H1 (cell line): ENCODE data around the gene CD7. TPM values are rescaled to one million over a fixed set of nuclear protein-coding genes. Genes with fewer than 3 reads are reported as not detected.

ENCODE experiments used
- CREB1 ChIP-seq: IDR thresholded peaks from 2 replicates; pipeline ENCODE4 v1.6.1; 2012; ENCODE audit warnings: inconsistent platforms
- EGR1 ChIP-seq: IDR thresholded peaks from 2 replicates; pipeline ENCODE4 v1.6.1; 2011; ENCODE audit warnings: low read depth, low read length, borderline replicate concordance
- EZH2 ChIP-seq: fragments of 200-600 bp; sonication (generic); IDR thresholded peaks from 2 replicates; pipeline ENCODE4 v1.7.1; 2012; ENCODE audit warnings: low read depth, mild to moderate bottlenecking, moderate library complexity, low read length, inconsistent platforms; ENCODE audit not compliant: severe bottlenecking
- GABPA ChIP-seq: IDR thresholded peaks from 2 replicates; pipeline ENCODE4 v1.6.1; 2011; ENCODE audit warnings: mild to moderate bottlenecking, low read length, moderate library complexity, borderline replicate concordance; ENCODE audit not compliant: insufficient read depth
- NANOG ChIP-seq: IDR thresholded peaks from 2 replicates; pipeline ENCODE4 v1.6.1; 2011; ENCODE audit warnings: low read length, low read depth, mild to moderate bottlenecking, inconsistent platforms; ENCODE audit not compliant: insufficient read depth, poor library complexity, severe bottlenecking
- PHF8 ChIP-seq: fragments of 200-600 bp; sonication (generic); conservative IDR thresholded peaks from 2 replicates; pipeline ENCODE4 v1.7.1; 2012; ENCODE audit warnings: low read depth, mild to moderate bottlenecking, inconsistent platforms, low read length, moderate library complexity
- POLR2A ChIP-seq, 2 experiments: IDR thresholded peaks; 1 replicate in 1 of 2; 2 replicates in 1 of 2; pipeline ENCODE4 v1.6.1; 2011; ENCODE audit warnings: low read depth in 2 of 2, low read length in 2 of 2, mild to moderate bottlenecking in 2 of 2; ENCODE audit errors: control extremely low read depth in 1 of 2
- POU5F1 ChIP-seq: IDR thresholded peaks from 2 replicates; pipeline ENCODE4 v1.6.1; 2011; ENCODE audit warnings: low read depth, mild to moderate bottlenecking, low read length, moderate library complexity
- RBBP5 ChIP-seq: IDR thresholded peaks from 2 replicates; pipeline ENCODE4 v1.7.1; 2012; ENCODE audit warnings: low read depth, mild to moderate bottlenecking, inconsistent platforms, low read length, moderate library complexity, borderline replicate concordance
- SP1 ChIP-seq: IDR thresholded peaks from 2 replicates; pipeline ENCODE4 v1.6.1; 2011; ENCODE audit warnings: low read depth, low read length
- SUZ12 ChIP-seq: fragments of 200-600 bp; sonication (generic); IDR thresholded peaks from 2 replicates; pipeline ENCODE4 v1.6.1; 2012; ENCODE audit warnings: mild to moderate bottlenecking, inconsistent platforms, low read length, moderate library complexity, mixed read lengths
- YY1 ChIP-seq: IDR thresholded peaks from 2 replicates; pipeline ENCODE4 v1.6.1; 2011; ENCODE audit warnings: low read depth, mild to moderate bottlenecking, low read length
- polyA plus RNA-seq, 7 experiments: library from polyadenylated mRNA; depleted of rRNA in 3 of 7; stranded (reverse) in 5 of 7; unstranded in 2 of 7; fragments of >200 nt in 5 of 7; fragments of 200-250 nt in 2 of 7; gene quantifications; 1 replicate in 5 of 7; 2 replicates in 1 of 7; 4 replicates in 1 of 7; pipeline versions ENCODE4 v1.2.1 to v1.2.3, GENCODE V29; 2011 to 2013; ENCODE audit warnings: missing spikeins in 2 of 7, mixed read lengths in 2 of 7
- total RNA-seq: library from RNA; stranded (reverse); fragmentation: NEBNext Ultra II Directional; extraction: Animal tissue kit (Norgen Biotek cat#: 25700); gene quantifications from 2 replicates; pipeline ENCODE4 v1.2.1, GENCODE V29; 2021
- TF ChIP-seq, protein P1 (sequence below): IDR thresholded peaks from 2 replicates; pipeline ENCODE4 v1.6.1; 2012; ENCODE audit warnings: inconsistent platforms

The CD7 gene
- total and polyA plus RNA-seq, 2 of the 8 experiments (the other 6 are each of a cell fraction or from before 2014, with no cell fraction given): 0.83 to 0.86 TPM

DNA sequence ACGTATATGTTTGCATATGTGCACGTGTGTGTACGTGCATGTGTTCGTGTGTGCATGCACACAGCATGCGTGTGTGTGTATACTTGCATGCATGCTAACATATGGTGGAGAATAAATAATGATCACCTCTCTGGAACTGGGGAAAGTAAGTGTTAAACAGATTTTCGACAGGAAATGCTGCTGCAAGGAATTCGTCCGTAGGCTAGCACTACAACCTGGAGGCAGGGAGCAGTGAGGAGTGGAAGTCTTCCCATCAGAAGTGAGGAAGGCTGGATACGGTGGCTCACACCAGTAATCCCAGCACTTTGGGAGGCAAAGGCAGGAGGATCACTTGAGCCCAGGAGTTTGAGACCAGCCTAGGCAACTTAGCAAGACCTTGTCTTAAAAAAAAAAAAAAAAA is 39.1 kb downstream of the CD7 start (continued):
- no peak for TF ChIP-seq EGR1
- TF ChIP-seq POU5F1: no peak
- TF ChIP-seq, protein P1, sequence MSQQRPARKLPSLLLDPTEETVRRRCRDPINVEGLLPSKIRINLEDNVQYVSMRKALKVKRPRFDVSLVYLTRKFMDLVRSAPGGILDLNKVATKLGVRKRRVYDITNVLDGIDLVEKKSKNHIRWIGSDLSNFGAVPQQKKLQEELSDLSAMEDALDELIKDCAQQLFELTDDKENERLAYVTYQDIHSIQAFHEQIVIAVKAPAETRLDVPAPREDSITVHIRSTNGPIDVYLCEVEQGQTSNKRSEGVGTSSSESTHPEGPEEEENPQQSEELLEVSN: no peak
- no peak for TF ChIP-seq RBBP5
- no peak for TF ChIP-seq SP1
- no peak for TF ChIP-seq NANOG
- TF ChIP-seq YY1: no peak
- no peak for TF ChIP-seq POLR2A (IDR thresholded peaks at IDR 0.05; ENCODE audit: control extremely low read depth in 1 of 2, low read depth in 2 of 2, low read length in 2 of 2)
- TF ChIP-seq PHF8: no peak
- TF ChIP-seq CREB1: no peak
- no peak for TF ChIP-seq SUZ12
- TF ChIP-seq GABPA: no peak
- no peak for TF ChIP-seq EZH2
